GM19035 (cell line): ENCODE measurements around the gene FBXL17.

Experiments
- ATAC-seq: cut with Tn5 transposase; IDR thresholded peaks from one replicate; pipeline ENCODE4 v1.9.1; 2021; ENCODE audit not compliant: unreplicated experiment

The FBXL17 gene

DNA sequence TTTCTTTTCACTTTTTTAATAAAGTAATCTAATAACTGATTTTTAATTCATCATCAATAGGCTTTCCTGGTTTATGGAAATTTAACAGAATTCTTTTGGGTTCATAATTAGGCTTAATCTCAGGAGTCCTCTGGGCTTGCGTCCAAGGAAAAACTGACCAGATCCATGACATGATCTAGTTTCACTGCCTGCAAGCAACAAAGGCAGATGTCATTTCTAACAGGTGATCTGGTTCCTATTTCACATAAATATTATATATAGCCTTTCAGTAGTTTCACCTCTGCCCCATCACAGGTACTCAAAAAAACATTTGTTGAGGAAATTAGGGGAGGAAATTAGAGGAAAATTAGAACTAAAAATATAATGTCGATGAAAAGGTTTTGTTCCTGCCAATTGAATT lies 126.4 kb downstream of the FBXL17 start:
- no peak for ATAC-seq

DNA sequence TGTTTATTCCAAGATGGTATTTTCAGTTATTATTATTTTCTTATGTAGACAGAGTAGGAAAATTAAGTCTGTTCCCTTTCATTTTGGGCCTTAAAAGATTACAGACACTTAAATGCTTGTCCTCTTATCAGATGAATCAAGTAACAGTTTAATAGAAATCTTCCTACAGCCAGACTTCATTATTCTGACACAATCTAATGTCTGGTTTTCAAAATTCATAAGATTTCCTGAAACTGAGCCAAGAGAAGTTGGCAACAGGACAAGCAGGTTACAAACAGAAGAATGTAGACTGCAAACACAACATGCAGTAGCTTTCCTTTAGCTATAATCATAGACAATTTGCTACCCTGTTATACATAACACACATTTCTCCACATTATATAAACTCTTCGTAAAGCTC lies 130.5 kb downstream of the FBXL17 start:
- ATAC-seq = no peak

DNA sequence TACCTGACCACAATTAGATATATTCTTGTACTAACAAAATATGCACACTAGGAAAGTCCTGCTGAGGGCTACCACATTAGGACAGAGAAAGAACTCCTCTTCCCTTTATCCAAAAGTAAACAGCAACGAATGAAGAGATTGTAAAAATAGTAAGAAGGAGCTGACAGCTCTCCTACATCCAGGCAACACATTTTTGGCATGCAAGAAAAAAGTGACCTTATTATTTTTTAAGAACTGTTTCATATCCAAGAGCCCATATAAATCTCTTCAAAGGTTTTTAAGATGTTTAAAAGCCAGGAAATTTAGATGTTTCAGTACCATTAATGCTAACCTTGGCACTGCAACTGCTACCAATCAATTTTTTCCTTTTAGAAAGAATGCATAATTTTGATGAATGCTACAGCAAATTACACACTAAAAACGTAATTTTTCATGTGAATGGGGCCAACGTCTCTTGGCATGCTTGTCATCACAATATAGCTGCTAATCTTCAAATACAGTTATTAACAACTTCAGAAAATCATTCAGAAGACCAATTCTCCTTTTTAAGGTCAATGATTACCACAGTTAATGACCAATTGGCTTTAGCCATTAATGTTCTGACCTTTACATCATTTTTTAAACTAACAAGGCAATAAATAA lies 132.0 kb downstream of the FBXL17 start:
- ATAC-seq = no peak

DNA sequence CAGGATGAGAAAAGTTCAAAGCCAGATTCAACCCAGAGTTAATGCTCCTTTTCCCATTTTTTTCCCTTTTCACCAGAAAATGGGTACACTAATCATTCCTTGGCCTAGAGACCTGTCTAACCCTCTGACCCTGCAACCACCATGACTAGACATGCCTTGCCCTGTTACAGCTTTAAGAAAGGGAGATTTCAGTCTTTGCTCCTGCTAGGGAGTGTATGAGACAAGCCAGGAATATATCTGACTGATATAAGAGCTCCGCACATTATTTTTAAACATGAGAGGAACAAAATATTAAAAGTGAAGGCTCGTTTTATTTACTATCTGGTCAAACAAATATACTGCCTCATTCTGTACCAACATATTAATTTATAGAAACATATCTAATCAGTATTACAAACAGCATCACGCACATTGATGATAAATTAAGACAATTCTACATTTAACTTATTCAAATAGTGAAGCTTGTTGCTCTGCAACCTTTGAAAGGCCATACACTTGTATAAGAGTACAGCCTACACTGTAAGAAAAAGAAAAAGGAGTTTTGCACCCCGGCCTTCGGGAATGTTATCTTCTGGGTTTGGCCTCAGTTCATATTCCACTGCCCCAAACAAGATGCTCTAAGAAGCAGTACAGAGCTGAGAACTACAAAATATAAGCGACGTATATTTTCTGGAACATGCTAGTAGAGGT lies 132.7 kb downstream of the FBXL17 start:
- no peak for ATAC-seq

DNA sequence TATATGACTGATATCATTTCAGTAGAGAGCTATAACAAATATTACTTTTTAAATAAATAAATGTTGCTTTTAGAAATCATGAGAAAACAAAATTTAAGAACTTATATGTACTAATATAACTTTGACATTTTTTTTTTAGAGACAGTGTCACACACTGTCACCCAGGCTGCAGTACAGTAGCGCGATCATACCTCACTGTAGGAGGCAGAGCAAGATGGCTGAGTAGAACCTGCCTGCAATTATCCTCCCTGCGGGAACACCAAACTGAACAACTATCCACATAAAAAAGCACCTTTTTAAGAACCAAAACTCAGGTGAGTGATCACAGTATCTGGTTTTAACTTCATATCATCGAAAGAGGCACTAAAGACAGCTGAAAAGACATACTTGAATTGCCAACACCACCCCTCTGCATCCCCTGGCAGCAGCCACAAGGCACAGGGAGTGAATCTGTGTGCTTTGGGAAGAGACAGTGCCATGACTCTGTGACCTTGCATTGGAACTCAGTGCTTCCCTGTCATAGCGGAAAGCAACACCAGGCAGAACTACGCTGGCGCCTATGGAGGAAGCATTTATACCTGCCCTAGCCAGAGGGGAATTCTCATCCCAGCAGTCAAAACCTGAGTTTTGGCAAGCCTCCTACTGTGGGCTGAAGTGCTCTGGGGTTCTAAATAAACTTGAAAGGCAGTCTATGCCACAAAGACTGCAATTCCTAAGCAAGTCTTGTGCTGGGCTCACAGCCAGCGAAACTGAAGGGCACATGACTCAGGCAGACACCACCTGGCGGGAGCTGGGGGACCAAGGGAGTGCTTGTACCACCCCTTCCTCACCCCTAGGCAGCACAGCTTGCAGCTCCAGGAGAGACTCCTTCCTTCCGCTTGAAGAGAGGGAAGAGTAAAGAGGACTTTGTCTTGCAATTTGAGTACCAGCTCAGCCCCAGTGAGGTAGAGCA lies 142.7 kb downstream of the FBXL17 start:
- no peak for ATAC-seq

DNA sequence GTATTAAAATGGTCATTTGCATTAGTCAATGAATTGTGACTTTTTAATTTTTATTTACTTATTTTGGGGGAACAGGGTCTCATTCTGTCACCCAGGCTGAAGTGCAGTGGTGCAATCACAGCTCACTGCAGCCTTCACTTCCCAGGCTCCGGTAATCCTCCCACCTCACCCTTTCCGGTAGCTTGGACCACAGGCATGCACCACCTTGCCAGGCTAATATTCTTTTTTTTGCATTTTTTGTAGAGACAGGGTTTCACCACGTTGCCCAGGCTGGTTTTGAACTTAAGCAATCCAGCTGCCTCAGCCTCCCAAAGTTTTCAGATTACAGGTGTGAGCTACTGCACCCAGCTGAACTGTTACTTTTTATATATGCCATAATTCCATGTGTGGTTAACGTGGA lies 143.4 kb downstream of the FBXL17 start:
- no peak for ATAC-seq

DNA sequence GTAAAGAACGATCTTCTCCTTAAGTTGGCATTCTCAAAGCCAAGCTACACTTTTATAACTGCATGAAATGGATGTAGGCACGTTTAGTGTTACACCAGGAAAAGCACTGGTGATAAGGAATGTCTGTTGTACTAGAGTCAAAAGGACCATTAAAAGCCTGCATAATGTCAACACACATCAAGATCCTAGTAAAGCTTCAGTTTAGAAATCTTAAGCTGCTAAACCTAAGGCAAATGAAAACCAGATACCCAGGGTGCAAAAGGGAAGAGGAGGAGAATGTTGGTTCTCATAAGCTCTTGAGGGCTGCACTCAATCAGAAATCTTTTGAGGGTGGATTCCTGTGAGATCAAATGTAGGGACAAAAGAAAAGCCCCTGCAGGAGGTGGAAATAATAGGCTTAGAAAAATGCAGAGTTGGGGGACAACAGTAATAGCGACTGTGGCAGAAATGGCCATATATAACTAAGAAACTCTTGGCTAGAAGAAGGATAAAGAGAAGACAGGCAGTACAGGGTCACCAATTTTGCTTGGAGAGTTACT lies 148.2 kb downstream of the FBXL17 start:
- no peak for ATAC-seq

DNA sequence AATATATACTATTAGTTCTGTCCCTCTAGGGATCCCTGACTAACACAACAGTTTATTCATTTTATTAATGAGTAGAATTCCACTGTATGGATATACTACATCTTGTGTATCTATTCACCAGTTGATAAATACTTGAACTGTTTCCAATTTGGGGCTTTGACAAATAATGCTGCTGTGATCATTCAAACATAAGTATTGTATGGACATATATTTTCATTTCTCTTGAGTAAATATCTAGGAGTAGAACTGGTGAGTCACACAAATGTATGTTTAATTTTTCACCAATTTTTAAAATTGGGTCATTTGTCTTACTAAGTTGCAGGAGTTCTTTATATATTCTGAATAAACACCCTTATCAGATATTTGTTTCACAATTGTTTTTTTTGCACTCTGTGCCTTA lies 149.1 kb downstream of the FBXL17 start:
- ATAC-seq = no peak

DNA sequence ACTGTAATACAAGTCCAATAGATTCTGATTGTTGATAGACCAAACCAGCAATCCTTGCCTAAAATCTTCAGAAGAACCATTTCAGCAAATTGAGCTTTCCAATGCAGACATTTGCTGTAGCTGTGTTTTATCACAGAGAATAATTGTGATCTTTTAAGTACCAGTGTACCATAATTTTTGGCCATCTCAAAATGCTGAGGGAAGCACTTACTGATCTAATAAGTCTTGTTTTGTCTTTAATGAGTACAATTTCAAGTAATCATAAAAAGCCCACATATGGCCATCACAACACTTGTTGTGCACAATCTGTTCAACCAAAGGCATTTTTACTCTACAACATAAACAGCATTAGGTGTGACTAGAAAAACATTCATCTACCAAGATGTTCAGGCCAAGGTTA lies 159.9 kb downstream of the FBXL17 start:
- ATAC-seq = no peak

DNA sequence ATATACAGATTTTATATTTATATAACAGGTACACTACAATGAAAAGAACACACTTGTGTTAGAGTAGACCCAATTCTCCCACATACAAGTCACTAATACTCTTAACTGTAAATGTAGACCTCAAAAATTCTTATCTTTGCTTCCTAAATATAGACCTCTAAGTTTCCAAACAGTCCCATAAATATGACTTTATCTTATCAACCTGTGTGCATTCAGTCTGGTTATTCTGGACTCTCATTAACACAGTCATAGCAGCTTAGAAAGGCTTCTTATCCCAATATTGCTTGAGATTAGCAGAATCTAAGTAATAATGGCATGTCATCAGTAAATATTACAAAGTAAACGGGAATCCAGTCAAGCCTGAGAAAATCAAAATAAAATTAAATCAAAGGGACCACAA lies 161.1 kb downstream of the FBXL17 start:
- no peak for ATAC-seq

DNA sequence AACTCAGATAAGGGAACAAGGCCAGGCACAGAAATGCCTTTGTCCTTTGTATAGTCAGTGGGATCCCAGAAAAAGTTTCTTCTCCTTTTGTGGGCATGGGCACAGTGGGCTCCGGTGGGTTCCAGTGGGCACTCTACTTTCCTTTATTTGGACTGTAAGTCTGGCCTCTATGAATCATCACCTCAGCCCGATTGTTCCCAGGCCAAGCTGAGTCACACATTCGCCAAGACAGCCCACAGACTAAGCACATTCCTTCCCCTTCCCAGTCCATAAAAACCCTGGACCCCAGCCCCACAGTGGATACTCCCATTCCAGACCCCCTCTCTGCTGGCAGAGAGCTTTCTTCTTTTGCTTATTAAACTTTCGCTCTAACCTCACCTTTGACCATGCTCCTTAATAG lies 165.0 kb downstream of the FBXL17 start:
- ATAC-seq = no peak

DNA sequence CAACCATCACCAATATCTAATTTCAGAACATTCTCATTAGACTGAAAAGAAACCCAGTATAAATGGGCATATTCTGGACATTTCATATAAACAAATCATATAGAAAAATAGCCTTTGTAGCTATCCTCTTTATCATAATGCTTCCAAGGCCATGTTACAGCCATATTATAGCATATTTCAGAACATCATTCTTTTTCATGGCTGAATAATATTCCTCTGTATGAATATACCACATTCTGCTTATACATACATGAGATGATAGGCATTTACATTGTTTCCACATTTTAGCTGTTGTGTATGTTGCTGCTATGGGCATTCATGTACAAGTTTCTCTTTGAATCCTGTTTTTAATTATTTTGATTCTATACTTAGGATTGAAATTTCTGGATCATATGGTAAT lies 167.0 kb downstream of the FBXL17 start:
- no peak for ATAC-seq

DNA sequence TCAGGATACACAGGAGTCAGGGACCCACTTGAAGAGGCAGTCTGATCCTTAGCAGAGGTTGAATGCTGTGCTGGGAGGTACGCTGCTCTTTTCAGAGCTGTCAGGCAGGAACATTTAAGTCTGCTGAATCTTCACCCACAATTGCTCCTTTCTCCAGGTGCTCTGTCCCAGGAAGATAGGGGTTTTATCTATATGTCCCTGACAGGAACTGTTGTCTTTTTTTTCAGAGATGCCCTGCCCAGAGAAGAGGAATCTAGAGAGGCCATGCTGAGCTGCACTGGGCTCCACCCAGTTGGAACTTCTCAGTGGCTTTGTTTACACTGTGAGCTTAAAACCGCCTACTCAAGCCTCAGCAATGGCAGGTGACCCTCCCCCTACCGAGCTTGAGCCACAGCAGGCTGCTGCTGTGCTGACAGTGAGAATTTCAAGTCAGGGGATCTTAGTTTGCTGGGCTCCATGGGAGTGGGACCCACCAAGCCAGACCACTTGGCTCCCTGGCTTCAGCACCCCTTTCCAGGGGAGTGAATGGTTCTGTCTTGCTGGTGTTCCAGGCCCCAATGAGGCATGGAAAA lies 169.0 kb downstream of the FBXL17 start:
- ATAC-seq = no peak

DNA sequence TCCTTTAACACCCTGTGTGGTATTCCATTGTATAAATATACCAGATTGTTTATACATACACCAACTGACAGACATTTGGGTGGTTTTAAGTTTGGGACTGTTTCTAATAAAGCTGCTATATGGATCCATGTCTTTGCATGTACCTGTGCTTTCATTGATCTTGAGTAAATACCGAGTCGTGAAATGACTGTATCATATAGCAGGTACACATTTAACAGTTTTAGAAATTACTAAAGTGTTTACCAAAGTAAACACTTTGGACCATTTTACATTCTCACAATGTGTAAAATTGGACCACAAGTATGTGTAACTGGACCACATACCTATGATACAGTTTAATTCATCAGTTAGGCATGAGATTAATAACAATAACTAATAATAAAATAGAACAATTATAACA lies 175.2 kb downstream of the FBXL17 start:
- ATAC-seq = no peak

DNA sequence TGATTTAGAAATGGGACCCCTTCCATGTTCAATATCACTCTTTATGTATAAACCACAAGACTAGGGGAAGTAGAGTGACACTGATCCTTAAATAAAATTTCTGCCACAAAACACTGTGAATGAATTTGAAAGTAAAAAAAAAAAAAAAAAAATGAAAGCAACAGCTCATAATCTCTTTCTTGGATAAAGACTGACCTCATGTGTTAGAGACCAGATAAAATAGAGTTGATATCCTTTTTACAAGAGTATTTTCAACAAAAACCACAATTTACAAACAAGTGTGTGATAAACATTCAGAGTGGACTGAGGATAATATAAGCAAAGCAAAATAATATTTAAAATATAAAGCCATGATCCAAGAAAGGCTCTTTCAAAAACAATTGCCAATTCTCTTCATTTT lies 180.2 kb downstream of the FBXL17 start:
- ATAC-seq = no peak

DNA sequence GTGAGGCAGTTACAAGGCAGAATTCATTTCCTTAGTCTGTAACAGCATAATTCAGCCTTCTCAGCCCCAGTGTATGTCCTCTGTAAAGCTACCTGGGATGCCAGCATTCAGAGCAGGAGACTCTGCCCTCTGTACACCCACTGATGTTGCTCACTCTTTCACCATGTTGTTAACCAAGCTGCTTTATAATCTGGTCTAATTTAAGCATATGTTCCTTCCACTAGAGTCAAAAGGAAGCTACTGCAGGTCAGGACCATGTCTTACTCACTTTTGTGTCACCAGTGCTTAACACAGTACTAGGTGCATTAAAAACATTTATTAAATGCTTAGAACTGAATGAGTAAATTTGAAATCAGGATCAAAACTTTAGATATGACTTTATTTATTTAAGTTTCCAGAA lies 185.6 kb downstream of the FBXL17 start:
- ATAC-seq = no peak

DNA sequence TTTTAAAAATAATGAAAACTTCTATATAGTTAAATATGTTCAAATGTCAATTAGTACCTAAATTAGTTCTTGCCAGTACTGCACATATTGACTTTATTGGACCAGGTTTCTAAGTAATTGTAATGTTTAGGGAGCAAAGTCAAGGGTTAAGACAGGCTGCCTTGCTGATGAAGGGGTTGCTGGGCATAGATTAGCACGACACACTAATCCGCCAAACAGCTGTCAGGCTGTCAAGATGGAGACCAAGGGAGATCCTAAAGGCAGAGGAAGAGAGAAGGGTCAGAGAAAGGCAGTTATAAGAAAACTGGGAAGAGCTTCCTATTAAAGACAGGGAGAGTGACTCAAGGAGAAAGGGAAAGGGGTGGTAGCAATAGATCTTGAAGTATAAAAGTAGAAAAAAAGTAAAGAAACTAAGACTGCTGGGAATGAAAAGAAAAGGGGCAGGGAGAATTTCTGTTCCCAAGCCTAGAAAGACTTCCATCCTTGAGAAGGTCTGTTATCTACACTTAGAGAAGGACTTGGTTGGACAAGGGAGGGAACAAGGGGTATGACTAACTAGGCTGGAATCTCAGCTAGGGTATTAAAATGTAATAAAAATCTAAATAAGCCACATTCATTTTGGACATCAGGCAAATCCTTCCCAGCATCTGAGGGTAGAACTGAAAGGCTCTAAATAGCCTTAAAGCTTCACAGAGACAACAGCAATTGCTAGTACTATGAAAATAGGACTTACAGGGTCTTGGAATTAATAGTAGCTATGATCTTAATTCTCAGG lies 188.7 kb downstream of the FBXL17 start:
- ATAC-seq = no peak

DNA sequence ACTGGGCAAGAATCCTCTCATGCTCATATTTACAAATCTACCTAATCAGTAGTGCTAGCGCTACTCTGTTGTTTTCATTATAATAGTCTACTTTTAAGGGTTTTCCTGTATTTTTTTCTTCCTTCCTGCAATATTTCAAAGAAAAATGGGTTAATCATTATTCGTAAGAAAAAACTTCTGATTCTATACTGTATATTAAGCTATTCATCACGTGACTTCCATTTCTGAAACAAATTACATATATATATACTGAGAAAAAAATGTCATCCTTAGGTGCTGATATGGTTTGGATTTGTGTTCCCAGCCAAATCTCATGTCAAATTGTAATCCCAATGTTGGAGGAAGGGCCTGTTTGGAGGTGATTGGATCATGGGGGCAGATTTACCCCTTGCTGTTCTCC lies 197.0 kb downstream of the FBXL17 start:
- no peak for ATAC-seq

DNA sequence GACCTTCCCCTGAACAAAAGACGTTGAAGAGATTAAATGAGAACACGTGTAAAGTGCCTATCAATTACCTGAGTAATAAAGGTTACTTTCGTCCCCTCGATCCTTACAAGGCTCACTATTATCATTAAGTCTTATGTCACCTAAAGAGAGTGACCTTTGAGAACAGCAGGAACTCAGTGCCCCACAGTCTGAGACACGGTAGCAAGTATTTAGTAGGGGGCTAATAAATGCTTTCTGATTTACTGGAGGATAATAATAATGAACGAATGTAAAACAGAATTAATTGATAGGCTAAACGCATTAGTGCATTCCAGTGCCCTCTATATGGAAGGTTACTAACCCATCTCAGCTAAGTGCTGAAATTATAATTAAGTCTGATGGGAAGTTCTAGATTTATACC lies 199.9 kb downstream of the FBXL17 start:
- no peak for ATAC-seq

DNA sequence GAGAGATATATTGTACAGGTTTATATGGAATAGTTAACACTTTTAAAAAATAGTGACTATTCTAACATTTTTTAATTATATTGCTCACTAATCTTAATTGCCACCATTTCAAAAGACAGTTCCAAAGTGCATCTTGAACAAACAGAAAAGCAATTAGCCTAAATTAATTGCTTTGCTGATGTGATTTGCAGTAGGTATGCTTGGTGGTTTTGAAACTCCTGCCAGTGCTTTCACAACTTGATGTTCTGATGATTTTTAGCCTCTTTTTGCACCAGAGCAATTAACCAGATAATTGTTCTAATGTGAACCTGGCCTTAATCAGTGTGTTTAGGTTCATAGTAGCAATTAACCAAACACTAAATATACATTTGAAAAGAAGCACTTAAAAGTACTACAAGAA lies 207.6 kb downstream of the FBXL17 start:
- ATAC-seq = no peak

DNA sequence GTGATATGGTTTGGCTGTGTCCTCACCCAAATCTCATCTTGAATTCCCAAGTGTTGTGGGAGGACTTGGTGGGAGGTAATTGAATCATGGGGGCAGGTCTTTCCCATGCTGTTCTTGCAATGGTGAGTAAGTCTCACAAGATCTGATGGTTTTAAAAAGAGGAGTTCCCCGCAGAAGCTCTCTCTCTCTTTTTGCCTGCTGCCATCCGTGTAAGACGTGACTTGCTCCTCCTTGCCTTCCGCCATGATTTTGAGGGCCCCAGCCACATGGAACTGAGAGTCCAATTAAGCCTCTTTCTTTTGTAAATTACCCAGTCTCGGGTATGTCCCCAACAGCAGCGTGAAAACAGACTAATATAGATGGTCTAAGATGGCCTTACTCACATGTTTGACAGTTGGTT lies 210.1 kb downstream of the FBXL17 start:
- no peak for ATAC-seq
